NCI-H2227 treated with DMSO at 0.1 percent for 48 hours (cell line): ENCODE results near the gene PCMT1.

Source experiments
- DNase-seq: peaks from one replicate; lab custom pipeline; 2025; lab: John Stamatoyannopoulos, UW

The PCMT1 gene

GRCh38 chr6:149855040-149855654, 105.6 kb downstream of the PCMT1 start:
- no peak for DNase-seq

- DNase-seq = no peak
Observed at GRCh38 chr6:149855741-149856140, 106.2 kb downstream of the PCMT1 start.

GRCh38 chr6:149856256-149856994, 106.9 kb downstream of the PCMT1 start:
- no peak for DNase-seq

- DNase-seq = no peak
Observed at GRCh38 chr6:149857541-149857940, 108.0 kb downstream of the PCMT1 start.

- DNase-seq = no peak
Observed at GRCh38 chr6:149859368-149859767, 109.8 kb downstream of the PCMT1 start.

- DNase-seq = no peak
Observed at GRCh38 chr6:149859938-149860337, 110.4 kb downstream of the PCMT1 start.

GRCh38 chr6:149860513-149860833, 110.9 kb downstream of the PCMT1 start:
- DNase-seq = no peak
